Measurements from ENCODE around the gene CHST2. TPM values are rescaled to one million over a fixed set of nuclear protein-coding genes. Genes with fewer than 3 reads are reported as not detected.

The CHST2 gene
- total RNA-seq, 3 donors from 2014 or later, result 1.1 to 3.2 (median 1.5) TPM

- TF ChIP-seq CTCF (IDR thresholded peaks at IDR 0.05), result no peak
- ATAC-seq, result no peak
- no peaks in the 10 kb centered on the region for H3K36me3 ChIP-seq (ENCODE audit: low read depth)
- no peak overlapping the region for H3K4me3 ChIP-seq
- no peaks in the 10 kb centered on the region for H3K9me3 ChIP-seq
- no peaks in the 10 kb centered on the region for H3K4me1 ChIP-seq (ENCODE audit: low read depth)
- intact Hi-C loops (cut with DNase I, micrococcal nuclease), result no loop called here
- DNase-seq, result no peak
Observed at GRCh38 chr3:143147707-143148106, 28.1 kb downstream of the CHST2 start.

GRCh38 chr3:143150071-143150470 is 30.5 kb downstream of the CHST2 start:
- no peaks in the 10 kb centered on the region for H3K9me3 ChIP-seq

GRCh38 chr3:143151004-143151731 is 31.6 kb downstream of the CHST2 start:
- no peaks in the 10 kb centered on the region for H3K36me3 ChIP-seq (ENCODE audit: low read depth)
- no peaks in the 10 kb centered on the region for H3K4me1 ChIP-seq (ENCODE audit: low read depth)
- no peak overlapping the region for H3K4me3 ChIP-seq
- intact Hi-C loops (cut with DNase I, micrococcal nuclease), result no loop called here
- no peak for ATAC-seq
- DNase-seq, result no peak
- no peaks in the 10 kb centered on the region for H3K9me3 ChIP-seq
- no peak for TF ChIP-seq CTCF (IDR thresholded peaks at IDR 0.05)

More at GRCh38 chr3:143150071-143150470, 30.5 kb downstream of the CHST2 start:
- no peaks in the 10 kb centered on the region for H3K36me3 ChIP-seq (ENCODE audit: low read depth)
- intact Hi-C loops (cut with DNase I, micrococcal nuclease), result no loop called here
- H3K4me3 ChIP-seq, result no peak overlapping the region
- H3K4me1 ChIP-seq (ENCODE audit: low read depth), result no peaks in the 10 kb centered on the region
- ATAC-seq (no peak), DNase-seq (no peak)
- no peak for TF ChIP-seq CTCF (IDR thresholded peaks at IDR 0.05)

GRCh38 chr3:143152043-143152442 is 32.5 kb downstream of the CHST2 start:
- Histone ChIP-seq H3K4me1 (ENCODE audit: low read depth) (no peaks in the 10 kb centered on the region), H3K9me3 (no peaks in the 10 kb centered on the region), H3K4me3 (no peak overlapping the region), H3K36me3 (ENCODE audit: low read depth) (no peaks in the 10 kb centered on the region)
- DNase-seq (no peak), ATAC-seq (no peak)
- TF ChIP-seq CTCF (IDR thresholded peaks at IDR 0.05), result no peak
- intact Hi-C loops (cut with DNase I, micrococcal nuclease), result no loop called here

- DNase-seq, result no peak
- intact Hi-C loops (cut with DNase I, micrococcal nuclease), result no loop called here
- no peak for ATAC-seq
- Histone ChIP-seq H3K4me3 (no peak overlapping the region), H3K4me1 (ENCODE audit: low read depth) (no peaks in the 10 kb centered on the region), H3K9me3 (no peaks in the 10 kb centered on the region), H3K36me3 (ENCODE audit: low read depth) (no peaks in the 10 kb centered on the region)
- TF ChIP-seq CTCF (IDR thresholded peaks at IDR 0.05), result no peak
Observed at GRCh38 chr3:143155756-143156155, 36.2 kb downstream of the CHST2 start.
